PC-3 (cell line): Measurements from ENCODE around the gene RTKN.

ENCODE experiments used
- EZH2 ChIP-seq: fragments of 300-600 bp; sonication (generic); IDR thresholded peaks from one replicate; pipeline ENCODE4 v1.6.1; 2017; ENCODE audit warnings: antibody characterized with exemption, mild to moderate bottlenecking, low read length; ENCODE audit not compliant: unreplicated experiment
- EZH2phosphoT487 ChIP-seq: fragments of 300-600 bp; sonication (generic); IDR thresholded peaks from 2 replicates; pipeline ENCODE4 v1.6.1; 2018; ENCODE audit warnings: mild to moderate bottlenecking, antibody characterized with exemption, low read length, borderline replicate concordance
- TF ChIP-seq, protein P1 (sequence below): fragments of 300-600 bp; sonication (generic); conservative IDR thresholded peaks from 2 replicates; pipeline ENCODE4 v1.5.1; 2017; ENCODE audit warnings: antibody characterized with exemption, low read depth, mild to moderate bottlenecking, low read length

DNA sequence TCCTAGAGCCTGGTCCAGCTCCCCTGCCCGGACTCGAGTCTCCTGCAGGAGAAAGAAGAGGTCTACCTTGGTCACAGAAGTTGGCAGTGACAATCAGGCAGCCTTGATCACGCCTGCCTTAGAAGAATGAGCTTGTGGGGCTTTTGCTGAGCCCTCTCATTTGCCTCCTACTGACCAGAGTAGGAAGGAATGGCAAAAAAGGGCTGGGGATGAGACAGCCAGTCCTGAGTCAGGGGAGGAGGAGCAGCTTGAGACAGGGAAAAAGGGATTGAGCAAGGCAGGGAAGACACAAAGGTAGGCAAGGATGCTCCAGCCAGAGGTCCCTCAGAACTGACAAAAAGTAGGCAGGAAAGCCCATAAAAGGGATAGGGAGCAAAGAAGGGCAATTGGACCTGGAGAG is 14.2 kb downstream of the RTKN start:
- TF ChIP-seq EZH2 (no peak), EZH2phosphoT487 (no peak)
- TF ChIP-seq, protein P1, sequence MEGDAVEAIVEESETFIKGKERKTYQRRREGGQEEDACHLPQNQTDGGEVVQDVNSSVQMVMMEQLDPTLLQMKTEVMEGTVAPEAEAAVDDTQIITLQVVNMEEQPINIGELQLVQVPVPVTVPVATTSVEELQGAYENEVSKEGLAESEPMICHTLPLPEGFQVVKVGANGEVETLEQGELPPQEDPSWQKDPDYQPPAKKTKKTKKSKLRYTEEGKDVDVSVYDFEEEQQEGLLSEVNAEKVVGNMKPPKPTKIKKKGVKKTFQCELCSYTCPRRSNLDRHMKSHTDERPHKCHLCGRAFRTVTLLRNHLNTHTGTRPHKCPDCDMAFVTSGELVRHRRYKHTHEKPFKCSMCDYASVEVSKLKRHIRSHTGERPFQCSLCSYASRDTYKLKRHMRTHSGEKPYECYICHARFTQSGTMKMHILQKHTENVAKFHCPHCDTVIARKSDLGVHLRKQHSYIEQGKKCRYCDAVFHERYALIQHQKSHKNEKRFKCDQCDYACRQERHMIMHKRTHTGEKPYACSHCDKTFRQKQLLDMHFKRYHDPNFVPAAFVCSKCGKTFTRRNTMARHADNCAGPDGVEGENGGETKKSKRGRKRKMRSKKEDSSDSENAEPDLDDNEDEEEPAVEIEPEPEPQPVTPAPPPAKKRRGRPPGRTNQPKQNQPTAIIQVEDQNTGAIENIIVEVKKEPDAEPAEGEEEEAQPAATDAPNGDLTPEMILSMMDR = no peak
